Type B pancreatic cell (in vitro differentiated cells): ENCODE measurements around the gene LITAFD. TPM values are rescaled to one million over a fixed set of nuclear protein-coding genes. Genes with fewer than 3 reads are reported as not detected.

Experiments used
- DNase-seq: peaks from one replicate; pipeline ENCODE4 v3.0.0; 2021; ENCODE audit warnings: mixed read lengths; ENCODE audit not compliant: unreplicated experiment; ENCODE audit errors: extremely low spot score
- H3K27ac Mint-ChIP-seq: 2 replicates; pipeline ENCODE4 v1.8.0; 2021; ENCODE audit warnings: mild to moderate bottlenecking, mixed read lengths
- H3K27me3 Mint-ChIP-seq: 2 replicates; pipeline ENCODE4 v1.8.0; 2021; ENCODE audit warnings: mixed read lengths
- H3K36me3 Mint-ChIP-seq: 2 replicates; pipeline ENCODE4 v1.8.0; 2021; ENCODE audit warnings: mixed read lengths
- H3K4me1 Mint-ChIP-seq: one replicate; pipeline ENCODE4 v1.8.0; 2021; ENCODE audit warnings: mixed read lengths; ENCODE audit not compliant: unreplicated experiment
- H3K4me3 Mint-ChIP-seq: 2 replicates; pipeline ENCODE4 v1.8.0; 2021; ENCODE audit warnings: mild to moderate bottlenecking, mixed read lengths
- H3K9me3 Mint-ChIP-seq: 2 replicates; pipeline ENCODE4 v1.8.0; 2021; ENCODE audit warnings: mixed read lengths
- total RNA-seq: library from RNA; stranded (reverse); gene quantifications from 2 replicates; pipeline ENCODE4 v1.2.1, GENCODE V29; 2021; ENCODE audit warnings: low replicate concordance
- TF ChIP-seq, protein P1 (sequence below): fragments of 200-600 bp; sonication (generic); conservative IDR thresholded peaks from 2 replicates; pipeline ENCODE4 v1.5.0; 2021; ENCODE audit warnings: antibody characterized with exemption, mild to moderate bottlenecking

Gene LITAFD
- total RNA-seq, 1 donor from 2014 or later = not detected

DNA sequence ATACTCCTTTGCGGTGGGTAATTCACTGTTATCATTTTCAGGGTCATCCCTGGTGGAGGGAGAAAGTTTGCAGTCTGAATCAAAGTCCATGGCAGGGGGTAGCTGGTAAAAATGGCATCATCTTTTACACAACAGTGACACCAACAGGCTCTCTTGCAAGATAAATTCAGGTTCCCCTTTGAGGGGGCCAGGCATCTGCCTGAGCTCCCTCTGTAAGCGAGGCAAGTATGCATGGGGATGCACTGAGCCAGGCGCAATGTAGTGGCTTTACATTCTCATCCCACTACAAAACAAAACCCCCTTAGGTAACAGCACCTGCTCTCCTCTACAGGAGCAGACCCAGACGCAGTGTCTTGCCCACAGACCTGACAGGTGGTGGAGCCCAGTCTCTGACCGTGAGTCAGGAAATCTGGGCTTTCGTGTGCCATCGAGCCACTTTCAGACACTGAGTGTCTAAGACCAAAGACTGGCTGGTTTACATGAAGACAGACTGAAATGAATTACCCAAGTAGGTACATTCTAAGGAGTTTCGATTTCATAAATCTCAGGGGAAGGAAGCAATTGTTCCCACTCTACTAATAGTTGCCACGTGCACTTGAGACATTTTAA is 17.7 kb downstream of the LITAFD start:
- TF ChIP-seq, protein P1, sequence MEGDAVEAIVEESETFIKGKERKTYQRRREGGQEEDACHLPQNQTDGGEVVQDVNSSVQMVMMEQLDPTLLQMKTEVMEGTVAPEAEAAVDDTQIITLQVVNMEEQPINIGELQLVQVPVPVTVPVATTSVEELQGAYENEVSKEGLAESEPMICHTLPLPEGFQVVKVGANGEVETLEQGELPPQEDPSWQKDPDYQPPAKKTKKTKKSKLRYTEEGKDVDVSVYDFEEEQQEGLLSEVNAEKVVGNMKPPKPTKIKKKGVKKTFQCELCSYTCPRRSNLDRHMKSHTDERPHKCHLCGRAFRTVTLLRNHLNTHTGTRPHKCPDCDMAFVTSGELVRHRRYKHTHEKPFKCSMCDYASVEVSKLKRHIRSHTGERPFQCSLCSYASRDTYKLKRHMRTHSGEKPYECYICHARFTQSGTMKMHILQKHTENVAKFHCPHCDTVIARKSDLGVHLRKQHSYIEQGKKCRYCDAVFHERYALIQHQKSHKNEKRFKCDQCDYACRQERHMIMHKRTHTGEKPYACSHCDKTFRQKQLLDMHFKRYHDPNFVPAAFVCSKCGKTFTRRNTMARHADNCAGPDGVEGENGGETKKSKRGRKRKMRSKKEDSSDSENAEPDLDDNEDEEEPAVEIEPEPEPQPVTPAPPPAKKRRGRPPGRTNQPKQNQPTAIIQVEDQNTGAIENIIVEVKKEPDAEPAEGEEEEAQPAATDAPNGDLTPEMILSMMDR = no peak
- peaks cover 29% of the 10 kb centered on the region for H3K36me3 Mint-ChIP-seq
- H3K4me1 Mint-ChIP-seq = no peaks in the 10 kb centered on the region
- DNase-seq = no peak
- no peaks in the 10 kb centered on the region for H3K27me3 Mint-ChIP-seq
- H3K4me3 Mint-ChIP-seq = no peak overlapping the region
- H3K27ac Mint-ChIP-seq = no peak overlapping the region
- H3K9me3 Mint-ChIP-seq = no peaks in the 10 kb centered on the region

DNA sequence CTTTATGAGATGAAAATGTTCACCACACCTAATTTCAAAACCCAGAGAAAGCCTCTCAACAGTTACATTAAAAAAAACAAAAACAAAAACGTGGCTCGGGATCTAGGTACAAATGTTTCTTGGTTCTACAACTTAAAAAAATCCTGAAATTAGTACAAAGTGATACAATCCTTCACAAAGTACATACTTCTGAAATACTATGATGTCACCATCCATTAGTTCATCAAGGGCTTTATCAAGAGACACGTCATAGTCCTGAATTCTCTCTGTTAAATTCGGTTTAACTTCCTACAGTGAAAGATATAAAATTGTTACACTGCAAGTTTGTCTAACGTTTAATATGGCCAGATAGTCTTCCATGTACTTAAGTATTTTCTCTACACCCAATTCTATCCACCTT is 18.2 kb downstream of the LITAFD start:
- DNase-seq = no peak
- Mint-ChIP-seq H3K9me3 (no peaks in the 10 kb centered on the region), H3K27me3 (no peaks in the 10 kb centered on the region), H3K36me3 (peaks cover 31% of the 10 kb centered on the region), H3K27ac (no peak overlapping the region), H3K4me3 (no peak overlapping the region), H3K4me1 (no peaks in the 10 kb centered on the region)
- TF ChIP-seq, protein P1 = no peak

DNA sequence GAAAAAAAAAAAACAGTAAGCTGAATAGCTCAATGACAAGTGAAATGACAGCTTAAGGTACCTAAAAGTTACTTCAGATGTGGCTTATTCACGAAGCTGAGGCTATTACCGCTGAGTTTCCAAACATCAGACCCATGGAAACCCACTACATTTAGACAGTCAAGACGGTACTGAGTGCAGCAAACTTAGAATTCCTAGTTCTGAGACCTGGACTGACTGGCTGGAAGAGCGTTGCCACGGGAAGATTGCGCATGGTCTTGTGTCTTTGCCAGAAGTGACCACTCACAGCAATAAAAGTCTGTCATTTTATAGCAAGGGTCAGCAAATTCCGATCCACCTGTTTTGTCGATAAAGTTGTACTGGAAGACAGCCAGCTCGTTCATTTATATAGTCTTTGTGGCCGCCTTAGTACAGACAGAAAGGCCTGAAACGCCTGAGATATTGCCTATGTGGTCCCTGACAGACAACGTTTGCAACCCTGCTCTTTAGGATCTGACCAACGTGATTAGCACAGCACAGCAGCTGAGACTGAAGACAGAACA is 19.2 kb downstream of the LITAFD start:
- H3K27me3 Mint-ChIP-seq = no peaks in the 10 kb centered on the region
- no peaks in the 10 kb centered on the region for H3K4me1 Mint-ChIP-seq
- H3K36me3 Mint-ChIP-seq = peaks cover 37% of the 10 kb centered on the region
- DNase-seq = no peak
- TF ChIP-seq, protein P1 = no peak
- no peak overlapping the region for H3K27ac Mint-ChIP-seq
- no peak overlapping the region for H3K4me3 Mint-ChIP-seq
- no peaks in the 10 kb centered on the region for H3K9me3 Mint-ChIP-seq

DNA sequence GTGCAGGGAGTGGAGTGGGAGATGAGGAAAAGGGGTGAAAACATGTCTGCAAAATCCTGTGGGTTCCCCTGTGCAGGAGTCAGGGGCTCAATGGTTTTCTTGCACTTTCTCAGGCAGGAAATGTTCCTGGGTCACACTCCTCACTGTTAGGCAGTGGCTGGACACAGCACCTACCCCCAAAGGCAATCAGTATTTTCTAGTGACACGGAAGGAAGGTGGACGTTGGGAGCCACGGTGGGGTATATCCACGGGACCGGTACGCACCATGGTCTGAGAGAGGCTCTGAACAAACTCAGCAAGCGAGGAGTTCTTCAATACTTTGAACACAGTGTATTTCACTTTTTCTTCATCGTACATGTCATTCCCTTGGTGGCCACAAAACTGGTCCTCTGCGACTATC is 20.9 kb downstream of the LITAFD start:
- H3K36me3 Mint-ChIP-seq = peaks cover 35% of the 10 kb centered on the region
- H3K4me1 Mint-ChIP-seq = no peaks in the 10 kb centered on the region
- H3K27me3 Mint-ChIP-seq = no peaks in the 10 kb centered on the region
- H3K4me3 Mint-ChIP-seq = no peak overlapping the region
- no peaks in the 10 kb centered on the region for H3K9me3 Mint-ChIP-seq
- H3K27ac Mint-ChIP-seq = no peak overlapping the region
- TF ChIP-seq, protein P1 = no peak
- no peak for DNase-seq

DNA sequence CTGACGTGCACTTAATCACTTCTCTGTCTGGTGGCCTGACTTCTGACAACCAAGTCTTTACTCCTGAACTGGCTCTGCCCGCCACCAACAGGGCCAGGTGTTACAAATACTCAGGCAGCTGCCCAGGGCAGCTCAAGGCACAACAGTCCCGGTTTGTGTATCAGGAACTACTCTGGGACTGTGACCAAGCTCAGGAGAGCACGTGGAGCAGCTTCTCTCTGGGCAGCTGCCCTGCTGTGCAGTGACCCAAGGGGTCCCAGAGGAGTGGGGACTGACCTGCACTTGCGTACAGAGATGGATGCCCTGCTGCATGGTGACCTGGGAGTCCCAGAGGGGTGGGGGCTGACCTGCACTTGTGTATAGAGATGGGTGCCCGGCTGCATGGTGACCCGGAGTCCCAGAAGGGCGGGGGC is 21.9 kb downstream of the LITAFD start:
- TF ChIP-seq, protein P1 = no peak
- H3K27ac Mint-ChIP-seq = no peak overlapping the region
- peaks cover 34% of the 10 kb centered on the region for H3K36me3 Mint-ChIP-seq

More for the DNA sequence above, 21.9 kb downstream of the LITAFD start:
- Mint-ChIP-seq H3K27me3 (no peaks in the 10 kb centered on the region), H3K4me1 (no peaks in the 10 kb centered on the region), H3K9me3 (no peaks in the 10 kb centered on the region), H3K4me3 (no peak overlapping the region)
- no peak for DNase-seq
